OCI-M2 (cell line): ENCODE measurements around the gene NUDT14.

Experiments used
- DNase-seq: peaks from one replicate; lab custom pipeline; 2025; ENCODE audit not compliant: unreplicated experiment; lab: John Stamatoyannopoulos, UW

Gene NUDT14

DNA sequence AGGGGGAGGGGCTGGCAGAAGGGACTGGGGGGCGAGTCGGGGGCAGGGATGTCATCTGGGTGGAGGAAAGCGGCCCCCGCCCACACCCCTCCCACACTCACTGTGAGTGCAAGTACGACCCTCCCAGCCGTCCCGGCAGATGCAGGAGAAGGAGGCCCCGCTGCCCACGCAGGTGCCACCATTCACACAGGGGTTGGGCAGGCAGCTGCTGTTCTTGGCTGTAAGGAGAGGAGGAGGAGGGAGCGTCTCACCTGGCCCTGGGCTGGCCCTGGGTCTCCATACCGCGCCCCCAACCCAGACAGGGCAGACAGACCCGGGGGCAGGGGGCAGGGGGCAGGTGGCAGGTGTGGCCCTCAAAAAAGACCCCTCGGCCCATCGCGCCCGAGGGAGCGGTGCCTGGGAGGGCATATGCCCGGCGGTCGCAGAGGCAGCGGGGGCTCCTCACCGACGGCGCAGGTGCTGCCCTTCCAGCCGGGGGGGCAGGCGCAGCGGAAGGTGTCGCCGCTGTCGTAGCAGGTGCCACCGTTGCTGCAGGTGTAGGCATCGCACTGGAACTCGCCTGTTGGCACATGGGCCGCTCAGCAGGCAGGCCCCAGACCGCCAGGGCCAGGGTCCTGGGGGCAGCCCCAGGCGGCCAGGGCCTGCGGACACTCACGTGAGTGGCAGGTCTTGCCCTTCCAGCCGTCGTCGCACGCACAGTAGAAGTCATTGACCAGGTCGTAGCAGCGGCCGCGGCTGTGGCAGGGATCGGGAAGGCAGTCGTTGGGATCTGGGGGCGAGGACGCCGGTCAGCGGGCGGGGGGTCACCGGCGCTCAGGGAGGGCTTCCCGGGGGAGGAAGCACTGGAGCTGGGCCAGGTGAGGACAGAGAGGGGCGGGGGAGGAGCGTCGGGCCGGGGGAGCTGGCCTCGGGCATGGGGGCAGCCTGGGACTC lies 33.2 kb downstream of the NUDT14 start:
- DNase-seq = no peak

DNA sequence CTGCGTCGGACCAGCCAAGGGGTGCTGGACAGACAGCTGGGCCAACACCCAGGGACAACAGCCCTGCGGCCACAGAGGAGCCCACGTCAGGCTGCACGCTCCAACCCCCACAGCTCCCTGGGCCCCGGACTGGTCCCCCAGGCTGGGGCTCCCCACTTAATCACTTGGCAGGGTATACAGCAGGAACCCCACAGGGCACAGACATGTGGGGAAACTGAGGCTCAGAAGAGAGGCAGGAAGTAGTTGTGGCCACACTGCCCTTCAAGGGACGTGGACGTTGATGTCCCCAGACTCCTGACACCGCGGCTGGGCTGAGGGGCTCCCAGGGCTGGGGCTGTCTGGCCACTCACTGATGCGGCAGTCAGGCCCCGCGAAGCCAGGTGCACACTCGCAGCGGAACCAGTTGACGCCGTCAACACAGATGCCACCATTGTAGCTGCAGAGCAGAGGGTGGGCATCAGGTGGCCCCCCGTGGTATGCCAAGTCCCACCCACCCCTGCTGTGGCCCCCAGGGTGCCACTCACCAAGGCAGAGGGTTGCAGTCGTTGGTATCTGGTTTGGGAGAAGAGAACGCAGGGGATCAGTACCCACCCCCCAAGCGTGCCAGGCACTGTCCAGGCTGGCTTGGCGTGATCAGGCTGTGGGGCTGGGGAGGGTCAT lies 34.0 kb downstream of the NUDT14 start:
- DNase-seq = no peak

DNA sequence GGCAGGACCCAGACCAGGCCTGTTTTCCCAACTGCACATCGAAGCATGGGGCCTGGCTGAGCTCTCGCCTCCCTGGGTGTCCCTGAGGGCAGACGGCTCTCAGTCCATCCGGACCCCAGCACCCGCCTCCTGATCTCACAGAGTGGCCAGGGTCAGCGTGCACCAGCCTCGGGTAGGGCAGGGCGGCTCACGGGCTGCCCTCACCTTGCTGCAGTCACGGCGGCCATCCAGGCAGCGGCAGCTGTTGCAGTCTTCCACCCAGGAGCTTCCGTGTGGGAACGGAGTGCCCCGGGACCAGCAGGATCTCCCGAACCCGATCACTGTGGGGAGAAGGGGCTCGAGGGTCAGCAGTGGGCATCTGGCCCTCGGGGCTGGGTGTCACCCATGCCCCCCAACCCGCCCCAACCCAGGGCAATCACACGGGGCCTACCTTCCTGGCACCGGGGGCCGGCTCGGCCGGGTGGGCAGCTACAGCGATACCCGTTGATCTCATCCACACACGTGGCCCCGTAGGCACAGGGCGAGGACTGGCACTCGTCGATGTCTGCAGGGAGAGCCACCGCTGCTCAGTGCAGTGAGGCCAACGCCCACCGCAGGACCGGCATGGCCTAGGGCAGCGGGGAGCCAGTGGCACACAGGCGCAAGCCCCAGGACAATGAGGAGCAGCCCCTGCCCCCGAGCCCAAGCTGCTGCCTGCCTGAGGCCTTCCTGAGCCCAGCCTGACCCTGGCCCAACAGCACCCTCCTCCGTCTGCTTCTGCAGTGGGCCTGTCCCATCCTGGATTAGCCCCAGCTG lies 34.7 kb downstream of the NUDT14 start:
- no peak for DNase-seq

DNA sequence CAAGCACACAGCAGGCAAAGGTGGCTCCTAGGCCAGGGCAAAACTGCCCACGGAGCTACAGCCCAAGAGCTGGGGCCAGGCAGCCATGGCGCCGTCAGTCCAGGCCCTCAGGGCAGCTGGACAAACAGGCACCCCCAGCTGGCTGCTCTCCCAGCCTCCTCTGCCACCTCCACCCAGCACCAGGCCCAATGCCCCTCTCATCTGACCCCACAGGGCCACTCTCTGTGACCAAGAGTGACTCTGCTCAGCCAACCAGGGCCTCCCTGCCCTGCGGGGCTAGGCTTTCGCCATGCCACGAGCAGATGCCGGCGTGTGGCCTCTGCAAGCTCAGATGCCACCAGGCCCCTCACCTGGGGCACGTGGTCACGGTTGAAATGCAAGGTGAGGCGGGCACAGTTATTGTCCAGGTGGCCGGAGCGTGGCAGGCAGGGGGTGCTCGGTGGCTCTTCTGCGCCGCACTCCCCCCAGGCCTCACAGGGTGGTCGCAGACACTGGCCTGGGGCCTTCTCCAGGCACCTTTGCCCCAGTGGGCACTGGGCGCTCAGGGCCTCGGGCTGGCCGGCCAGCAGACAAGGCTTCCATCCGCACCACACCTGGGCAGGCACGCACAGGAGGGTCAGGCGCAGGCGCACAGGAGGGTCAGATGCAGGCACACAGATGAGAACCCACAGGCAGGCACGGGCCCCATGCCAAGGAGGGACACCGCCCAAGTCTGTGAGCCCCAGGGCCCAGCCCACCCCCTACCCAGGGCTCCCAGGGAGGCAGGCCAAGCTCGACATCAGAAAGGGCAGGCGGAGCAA lies 35.5 kb downstream of the NUDT14 start:
- no peak for DNase-seq

DNA sequence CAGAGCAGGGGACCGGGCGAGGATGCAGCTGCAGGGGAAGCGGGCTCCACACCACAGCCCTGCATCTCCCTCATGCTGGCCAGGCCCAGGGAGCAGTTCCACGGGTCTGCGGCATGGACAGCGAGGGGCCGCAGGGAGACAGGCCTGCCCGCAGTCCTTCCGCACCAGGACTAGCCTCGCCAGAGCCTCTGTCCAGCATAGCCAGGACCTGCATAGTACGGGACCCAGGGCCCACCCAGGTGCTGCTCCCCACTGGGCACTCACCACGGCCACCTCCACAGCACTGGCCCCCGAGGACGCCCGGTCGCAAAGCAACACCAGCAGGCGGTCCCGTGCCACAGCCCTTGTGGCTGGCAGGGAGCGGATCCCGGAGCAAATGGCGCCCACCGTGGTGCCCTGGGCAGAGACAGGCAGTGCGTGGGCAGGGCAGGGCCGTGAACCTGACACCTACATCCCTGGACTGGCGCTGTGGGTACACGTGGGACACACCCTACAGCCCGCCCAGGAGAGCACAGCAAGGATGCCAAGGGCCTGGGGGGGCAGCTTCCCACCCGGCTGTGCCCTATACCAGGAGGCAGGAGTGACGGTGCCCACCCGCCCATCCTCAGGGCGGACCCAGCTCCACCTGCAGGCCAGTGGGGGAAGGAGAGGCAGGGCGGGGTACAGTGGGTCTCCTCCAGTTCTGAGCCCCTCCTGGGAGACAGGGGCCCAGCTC lies 36.3 kb downstream of the NUDT14 start:
- DNase-seq = no peak

DNA sequence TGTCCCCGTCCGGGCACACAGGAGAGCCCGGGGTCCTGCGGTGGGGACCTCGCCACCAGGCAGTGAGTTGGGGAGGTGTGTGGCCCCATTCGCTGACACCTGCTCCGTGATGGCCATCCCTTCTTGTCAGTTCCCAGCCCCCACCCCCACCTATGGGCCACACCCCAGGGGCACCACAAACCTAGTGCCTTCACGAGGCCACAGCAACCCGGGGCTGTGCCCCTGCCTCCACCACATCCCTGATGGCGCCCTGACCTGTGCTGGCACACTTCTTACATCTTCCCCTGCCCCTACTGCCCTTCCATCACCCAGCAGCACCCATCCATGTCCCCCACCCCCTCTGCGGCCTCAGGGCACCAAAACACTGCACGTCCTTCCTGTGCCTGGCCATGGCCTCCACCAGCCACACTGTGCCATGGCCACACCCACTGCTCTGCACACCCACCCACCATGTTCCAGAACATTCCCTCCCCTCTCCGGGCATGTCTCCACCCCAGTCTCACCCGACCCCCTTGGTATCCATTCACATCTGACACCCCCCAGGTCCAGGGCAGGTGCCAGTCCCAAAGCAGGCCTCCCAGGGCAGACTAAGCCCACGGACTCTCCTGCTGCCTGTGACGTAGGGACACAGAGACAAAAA lies 37.0 kb downstream of the NUDT14 start:
- DNase-seq = no peak

DNA sequence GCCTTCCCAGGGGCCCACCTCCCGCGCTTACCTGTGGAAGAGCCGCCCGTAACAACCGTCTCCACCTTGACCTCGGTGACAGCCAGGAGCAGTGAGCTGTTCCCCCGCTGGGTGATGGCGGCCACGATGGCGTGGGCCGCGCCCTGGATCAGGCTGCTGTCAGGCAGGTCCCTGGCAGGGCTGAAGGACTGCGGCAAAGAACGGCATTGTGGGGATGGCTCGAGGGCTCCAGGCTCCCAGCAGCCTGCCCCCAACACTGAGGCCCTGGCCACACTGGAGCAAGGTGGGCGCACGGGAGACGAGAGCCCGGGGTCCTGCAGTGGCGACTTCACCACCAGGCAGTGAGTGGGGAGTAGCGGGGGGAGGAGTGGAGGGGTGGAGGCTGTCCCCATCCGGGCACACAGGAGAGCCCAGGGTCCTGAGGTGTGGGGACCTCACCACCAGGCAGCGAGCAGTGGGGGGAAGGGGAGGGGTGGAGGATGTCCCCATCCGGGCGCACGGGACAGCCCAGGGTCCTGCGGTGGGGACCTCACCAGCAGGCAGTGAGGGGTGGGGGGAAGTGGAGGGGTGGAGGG lies 37.6 kb downstream of the NUDT14 start:
- no peak for DNase-seq

DNA sequence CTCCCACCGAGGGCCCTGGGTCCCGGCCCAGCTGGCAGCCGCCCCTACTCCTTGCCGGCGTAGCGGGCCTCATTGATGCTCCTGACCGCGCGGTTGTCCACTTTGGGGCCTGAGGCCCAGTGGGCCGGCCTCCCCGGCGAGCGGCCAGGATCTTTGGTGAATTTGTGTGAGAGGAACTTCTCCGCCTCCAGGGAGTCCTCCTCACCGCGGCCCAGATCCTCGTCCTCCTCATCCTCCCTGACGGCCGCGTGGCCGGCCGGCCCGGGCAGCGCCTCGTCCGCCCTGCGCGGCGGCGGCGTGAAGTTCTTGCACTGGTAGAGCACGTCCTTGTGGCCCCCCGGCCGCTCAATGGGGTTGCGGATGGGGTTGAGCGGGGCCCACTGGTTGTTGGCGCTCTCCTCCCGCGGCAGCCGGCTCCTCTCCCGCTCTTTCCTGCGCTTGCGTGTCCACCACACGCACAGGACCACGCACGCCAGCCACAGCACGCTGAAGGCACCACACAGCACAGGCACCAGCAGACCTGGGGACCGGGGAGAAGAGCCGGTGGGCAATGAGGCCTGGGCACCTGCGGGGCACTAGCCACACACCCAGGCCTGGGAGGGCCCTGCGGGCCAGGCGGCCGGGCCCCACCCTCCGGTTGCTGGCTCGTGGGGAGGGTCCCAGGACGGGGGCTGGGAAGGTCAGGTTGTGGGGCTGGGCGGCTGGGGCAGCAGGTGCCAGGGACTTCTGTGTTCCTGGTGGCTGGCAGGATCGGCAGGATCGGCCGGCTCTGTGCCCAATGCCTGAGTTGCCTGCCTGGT lies 38.3 kb downstream of the NUDT14 start:
- no peak for DNase-seq

DNA sequence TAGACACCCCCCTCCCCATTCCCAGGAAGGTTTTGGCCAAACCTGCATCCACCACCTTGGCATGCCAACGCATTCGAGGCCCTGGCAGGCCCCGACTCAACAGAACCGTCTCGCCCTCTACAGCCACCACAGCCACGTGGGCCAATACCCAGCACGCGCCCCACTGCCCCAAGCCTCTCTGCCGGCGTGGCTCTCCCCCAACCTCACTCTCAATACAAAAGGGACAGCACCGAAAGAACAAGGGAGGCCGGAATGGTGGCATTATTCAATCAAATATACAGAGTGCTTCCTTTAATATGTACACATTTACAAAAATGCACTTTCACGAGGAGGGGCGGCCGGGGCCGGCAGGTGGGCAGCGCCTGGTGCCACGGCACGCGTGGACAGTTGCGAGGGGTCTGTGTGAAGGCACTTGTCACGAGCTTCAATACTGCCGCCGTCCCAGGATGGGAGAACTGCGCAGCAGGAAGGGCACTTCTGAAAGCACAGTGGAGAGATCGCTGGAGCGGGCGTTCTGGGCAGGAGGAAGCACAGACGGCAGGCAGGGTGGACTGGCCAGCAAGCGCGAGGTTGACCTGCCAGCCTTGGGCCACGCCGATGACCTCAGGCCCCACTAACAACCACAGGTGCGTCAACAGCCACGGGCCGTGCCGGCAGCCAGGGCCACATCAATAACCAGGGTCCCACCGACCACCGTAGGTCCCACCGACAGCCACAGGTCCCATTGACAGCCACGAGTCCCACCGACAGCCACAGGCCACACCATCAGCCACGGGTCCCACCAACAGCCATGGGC lies 39.4 kb downstream of the NUDT14 start:
- no peak for DNase-seq

DNA sequence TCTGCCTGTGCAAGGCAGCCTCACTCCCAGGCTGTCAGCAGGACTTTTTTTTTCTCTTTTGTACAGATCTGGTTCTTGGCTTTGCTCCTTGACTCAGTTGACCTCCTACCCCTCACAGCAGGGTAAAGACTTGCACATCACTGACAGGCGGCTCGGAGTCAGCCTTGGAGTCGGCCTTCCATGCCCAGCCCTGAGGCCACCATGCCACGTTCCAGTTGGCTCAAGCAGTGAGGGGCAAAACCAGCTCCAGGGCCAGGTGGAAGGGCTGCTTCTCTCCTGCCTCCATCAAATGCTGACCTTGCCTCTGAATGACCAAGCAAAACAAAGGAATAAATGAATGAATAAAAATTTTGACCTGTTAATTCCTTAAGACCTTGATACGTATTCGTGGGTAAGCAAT lies 40.1 kb downstream of the NUDT14 start:
- no peak for DNase-seq

DNA sequence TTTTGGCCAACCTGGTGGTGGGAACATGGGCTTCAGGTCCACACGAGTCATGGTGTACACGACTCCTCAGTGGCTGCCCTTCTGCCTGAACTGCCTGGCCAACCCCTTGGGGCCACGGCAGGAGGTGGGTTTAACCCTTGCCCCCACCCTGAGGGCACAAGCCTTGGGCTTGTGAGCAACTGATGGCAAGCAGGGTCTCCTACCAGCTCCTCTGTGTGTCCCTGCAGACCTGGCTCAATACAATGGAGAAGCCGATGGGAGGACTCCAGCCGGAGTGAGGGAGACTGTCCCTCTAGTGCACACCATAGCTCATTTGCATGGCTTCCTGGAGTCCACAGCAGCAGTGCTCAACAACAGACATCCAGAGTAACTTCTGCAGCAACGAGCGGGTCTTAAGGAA lies 40.5 kb downstream of the NUDT14 start:
- DNase-seq = no peak

DNA sequence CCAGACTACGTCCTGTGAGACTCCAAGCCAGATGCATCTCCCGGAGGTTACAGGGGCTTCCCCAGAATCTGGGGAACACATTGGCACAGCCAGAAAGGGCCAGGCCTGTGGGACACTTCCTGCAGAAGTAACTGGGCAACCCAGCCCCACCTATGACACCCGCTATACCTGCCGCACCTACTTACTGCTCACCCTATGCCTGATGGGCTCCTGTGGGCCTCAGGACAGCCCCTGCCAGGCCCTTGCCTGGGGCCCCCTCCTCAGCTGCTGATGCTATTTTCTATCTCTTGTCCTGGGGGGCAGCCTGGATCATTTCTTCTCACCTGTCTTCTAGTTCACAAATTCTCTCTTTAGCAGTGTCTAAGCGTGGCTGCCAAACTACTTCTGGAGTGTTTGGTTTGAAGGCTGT lies 41.3 kb downstream of the NUDT14 start:
- no peak for DNase-seq

DNA sequence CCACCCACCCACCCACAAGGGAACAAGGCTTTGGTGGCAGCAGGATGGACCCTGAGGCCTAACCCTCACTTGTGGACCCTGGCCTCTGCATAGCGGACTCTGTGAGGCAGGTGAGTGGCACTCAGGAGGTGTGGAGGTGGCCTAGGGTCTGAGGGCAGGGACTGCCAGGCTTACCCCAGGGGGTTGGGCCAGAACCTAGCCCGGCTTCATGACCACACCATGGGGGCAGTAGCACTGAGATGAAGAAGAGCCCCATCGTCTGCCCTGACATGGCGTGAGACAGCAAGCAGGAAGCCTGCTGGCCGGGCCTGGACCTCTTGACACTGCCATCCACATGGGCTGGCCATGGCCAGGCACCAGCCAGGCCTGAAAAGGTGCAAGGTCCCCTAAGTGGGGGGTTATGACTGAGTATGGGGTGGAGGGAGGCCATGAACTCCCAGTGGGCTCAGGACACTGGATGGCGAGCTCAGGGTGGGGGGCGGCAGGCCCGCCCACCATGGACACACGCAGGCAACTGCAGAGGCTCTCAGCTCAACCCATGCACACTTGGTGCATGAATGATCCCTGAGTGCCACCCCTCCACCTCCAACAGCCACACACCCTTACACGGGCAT lies 41.8 kb downstream of the NUDT14 start:
- DNase-seq = no peak

DNA sequence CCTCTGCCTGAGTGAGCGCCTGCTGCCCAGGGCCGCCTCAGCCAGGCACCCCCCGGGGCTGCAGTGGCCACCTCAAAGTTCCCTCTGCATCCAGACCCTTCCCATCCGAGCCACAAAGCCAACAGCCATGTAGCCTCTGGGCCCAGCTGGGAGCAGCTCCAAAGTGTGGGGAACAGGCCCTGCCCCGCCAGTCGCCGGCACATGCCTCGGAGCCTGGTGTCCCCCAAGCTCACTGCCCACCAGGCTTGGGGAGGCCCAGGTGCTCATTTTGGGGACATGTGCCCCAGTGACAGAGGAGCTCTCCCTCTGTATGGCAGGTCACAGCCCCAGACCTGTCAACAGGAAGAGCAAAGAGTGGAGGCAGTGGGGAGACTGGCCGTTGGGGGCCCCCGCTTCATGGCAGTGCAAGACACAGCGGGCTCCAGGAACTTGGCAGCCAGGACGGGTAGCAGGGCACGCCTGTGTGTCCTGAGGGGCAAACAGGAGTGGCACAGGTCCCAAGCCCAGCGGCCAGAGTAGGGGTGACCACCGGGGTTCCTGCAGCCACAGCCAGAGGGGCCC lies 42.5 kb downstream of the NUDT14 start:
- DNase-seq = no peak

DNA sequence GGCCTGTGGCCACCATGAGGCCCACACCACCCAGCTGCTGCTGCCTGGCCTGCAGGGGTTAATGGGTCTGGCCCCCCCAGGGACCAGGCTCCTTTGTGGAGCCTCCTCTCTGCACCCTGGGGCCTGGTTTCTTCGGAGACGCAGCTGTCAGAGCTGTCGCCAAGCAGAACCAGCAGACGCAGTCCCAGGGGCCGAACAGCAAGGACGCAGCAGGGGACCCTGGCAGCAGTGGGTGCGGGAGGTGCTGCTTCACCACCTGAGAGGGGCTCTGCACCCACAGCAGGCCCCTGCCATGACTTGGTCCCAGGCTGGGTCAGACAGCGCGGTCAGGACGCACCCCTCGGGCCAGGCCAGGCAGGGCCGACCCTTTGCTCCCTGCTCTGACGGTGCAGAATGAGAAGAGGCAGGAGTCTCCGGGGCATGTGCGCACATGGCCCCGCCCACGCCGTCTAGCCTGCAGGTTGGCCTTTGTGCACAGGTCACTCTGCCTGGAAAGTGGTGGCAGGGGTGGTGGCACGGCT lies 43.0 kb downstream of the NUDT14 start:
- DNase-seq = no peak

DNA sequence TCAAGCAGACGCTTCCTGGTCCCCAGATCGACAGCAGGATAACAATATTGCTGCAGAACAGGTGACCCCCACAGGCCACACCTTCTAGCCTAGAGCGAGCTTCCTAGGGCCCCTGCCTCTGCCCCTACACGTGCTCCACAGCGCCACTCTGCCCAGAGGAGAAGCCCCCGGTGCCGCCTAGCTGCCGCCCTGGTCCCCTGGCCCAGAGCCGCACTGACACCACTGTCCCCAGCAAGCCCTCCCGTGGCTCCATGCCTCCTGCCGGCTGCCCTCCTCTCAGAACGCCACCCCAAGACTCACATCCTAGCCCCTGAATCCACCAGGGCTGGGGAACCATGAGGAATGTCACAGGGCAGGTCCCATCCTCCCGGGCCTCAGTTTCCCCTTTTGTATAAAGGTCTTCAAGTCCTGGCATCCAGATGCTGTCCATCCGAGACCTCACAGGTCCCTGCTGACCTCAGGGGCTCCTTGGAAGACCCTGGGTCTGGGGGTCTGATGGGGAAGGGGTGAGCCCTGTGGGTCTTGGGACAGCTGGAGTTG lies 43.6 kb downstream of the NUDT14 start:
- DNase-seq = no peak
